ENCODE results near the gene TBC1D16.
A peak's percentile ranks its signal among the peaks of the same experiment; 100 is the strongest.

The TBC1D16 gene
- total RNA-seq: 20.6 to 54.0 (median 33.3) reads per million in 18 experiments

- no peak for DNase-seq
Measured at GRCh38 chr17:80035687-80035936, at the start of gene TBC1D16. Gene TBC1D16, minus strand, starts transcription at chr17:80035872. Its CDS starts 22,325 bp downstream, at chr17:80013547.

GRCh38 chr17:80084773-80085172 is 49.1 kb upstream of the TBC1D16 start:
- DNase-seq: no peak

GRCh38 chr17:80083136-80083661 is 47.5 kb upstream of the TBC1D16 start:
- no peak for DNase-seq

GRCh38 chr17:80082403-80083135 is 46.9 kb upstream of the TBC1D16 start:
- DNase-seq: peak; percentile 70 to 86

DNA sequence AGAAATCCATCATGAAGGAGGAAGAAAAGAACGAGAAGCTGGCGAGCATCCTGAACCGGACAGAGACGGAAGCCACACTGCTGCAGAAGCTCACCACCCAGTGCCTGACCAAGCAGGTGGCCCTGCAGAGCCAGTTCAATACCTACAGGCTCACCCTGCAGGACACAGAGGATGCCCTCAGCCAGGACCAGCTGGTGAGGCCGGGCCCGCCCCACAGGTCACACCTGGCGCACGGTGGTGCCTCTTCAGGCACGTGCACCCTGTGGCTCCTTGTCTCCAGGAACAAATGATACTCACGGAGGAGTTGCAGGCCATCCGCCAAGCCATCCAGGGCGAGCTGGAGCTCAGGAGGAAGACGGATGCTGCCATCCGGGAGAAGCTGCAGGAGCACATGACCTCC is 45.9 kb upstream of the TBC1D16 start:
- no peak for DNase-seq

- DNase-seq: no peak
Measured at GRCh38 chr17:80080081-80080480, 44.4 kb upstream of the TBC1D16 start.

DNA sequence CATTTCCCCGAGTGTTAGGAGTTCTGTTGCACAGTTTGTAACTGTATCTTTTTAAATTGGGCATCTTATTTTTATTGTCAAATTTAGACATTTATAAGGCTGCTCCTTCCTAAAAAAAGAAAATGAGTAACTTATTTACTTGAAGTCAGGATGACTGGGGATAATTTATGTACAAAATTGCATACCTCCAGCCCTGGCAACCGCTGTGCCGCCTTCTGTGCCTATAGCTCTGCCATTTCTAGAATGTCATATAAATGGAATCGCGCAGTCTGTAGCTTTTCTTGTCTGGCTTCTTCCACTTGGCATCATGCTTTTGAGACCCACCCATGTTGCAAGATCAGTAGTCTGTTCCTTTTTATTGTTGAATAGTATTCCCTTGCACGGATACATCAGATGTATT is 36.7 kb upstream of the TBC1D16 start:
- no peak for DNase-seq

DNA sequence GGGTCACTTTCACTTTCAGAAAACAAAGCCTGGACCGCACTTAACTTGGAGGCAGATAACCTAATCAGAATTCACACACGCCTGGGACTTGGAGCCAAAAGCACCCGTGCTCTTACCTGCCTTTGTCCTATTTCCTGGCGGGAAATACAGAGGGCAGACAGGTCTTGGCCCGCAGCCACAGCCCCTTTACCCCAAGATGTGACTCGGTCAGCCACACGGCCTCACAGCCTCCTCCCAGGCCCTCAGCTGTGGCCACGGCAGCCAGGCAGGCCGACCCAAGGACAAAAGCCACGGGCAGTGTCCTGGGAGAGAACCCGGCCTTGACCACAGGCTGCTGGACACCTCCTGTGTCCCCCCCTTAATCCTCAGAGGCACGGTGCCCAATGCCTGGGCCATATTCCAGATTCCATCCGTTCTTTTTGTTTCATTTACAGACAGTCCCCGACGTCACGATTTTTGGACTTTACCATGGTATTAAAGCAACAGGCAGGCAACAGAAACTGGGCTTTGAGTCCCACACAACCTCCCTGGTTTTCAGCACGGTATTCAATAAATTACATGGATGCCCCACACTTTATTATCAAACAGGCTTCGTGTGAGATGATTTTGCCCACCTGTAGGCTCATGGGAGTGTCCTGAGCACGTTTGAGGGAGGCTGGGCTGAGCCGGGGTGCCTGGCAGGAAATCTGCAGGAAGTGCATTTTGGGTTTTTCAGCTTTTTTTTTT is 35.6 kb upstream of the TBC1D16 start:
- DNase-seq: no peak

DNA sequence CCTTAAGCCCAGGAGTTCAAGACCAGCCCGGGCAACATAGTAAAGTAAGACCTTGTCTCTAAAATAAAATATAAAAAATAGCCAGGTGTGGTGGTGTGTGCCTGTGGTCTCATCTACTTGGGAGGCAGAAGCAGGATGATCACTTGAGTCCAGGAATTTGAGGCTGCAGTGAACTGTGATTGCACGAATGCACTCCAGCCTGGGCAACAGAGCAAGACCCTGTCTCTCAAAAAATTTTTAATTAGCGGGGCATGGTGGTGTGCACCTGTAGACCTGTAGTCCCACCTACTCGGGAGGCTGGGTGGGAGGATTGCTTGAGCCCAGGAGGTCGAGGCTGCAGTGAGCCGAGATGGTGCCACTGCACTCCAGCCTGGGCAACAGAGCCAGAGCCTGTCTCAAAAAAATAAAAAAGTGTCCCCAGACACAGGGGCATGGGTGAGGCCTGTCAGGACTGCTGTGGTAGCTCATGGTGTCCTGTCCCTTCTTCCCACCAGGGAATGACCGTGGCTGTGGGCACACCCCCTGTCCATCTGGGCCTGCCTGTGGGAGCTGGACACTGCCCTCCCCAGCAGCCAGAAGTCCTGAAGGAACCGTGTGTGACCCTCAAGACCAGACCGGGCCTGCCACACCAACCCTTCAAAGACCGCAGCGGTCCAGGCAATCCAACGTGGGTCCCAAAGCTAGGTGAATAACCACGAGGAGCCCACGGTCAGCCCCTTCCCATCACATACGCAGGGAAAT is 34.9 kb upstream of the TBC1D16 start:
- DNase-seq: no peak

GRCh38 chr17:80068301-80069222 is 32.9 kb upstream of the TBC1D16 start:
- no peak for DNase-seq

DNA sequence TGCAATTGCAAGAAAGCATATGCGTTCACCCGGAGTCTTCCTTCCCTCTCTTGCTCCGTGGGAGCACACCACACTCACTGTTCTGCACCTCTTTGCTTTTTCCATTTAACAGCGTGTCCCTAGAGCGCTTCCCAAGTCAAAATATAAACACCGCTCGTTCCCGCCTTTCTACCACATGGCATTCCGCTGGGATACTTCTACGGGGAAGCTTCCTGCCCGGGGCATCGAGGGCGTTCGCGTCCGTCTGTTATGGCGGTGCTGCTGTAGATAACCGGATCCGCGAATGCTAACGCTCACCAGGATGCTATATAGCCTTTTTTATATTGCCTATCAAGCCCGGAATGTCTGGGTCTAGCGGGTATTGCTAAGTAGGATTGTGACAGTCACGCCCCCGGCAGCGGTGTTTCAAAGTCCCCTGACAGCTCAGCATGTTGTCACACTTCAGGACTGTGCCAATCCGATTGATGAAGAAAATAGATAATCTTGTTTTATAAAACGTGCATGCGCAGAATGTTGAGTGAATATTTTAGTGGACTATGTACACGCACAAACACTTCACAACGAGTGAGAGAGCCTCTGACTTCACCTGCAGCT is 31.8 kb upstream of the TBC1D16 start:
- no peak for DNase-seq

- no peak for DNase-seq
Measured at GRCh38 chr17:80065478-80066170, 30.0 kb upstream of the TBC1D16 start.

- DNase-seq: no peak
Measured at GRCh38 chr17:80064696-80065095, 29.0 kb upstream of the TBC1D16 start.

DNA sequence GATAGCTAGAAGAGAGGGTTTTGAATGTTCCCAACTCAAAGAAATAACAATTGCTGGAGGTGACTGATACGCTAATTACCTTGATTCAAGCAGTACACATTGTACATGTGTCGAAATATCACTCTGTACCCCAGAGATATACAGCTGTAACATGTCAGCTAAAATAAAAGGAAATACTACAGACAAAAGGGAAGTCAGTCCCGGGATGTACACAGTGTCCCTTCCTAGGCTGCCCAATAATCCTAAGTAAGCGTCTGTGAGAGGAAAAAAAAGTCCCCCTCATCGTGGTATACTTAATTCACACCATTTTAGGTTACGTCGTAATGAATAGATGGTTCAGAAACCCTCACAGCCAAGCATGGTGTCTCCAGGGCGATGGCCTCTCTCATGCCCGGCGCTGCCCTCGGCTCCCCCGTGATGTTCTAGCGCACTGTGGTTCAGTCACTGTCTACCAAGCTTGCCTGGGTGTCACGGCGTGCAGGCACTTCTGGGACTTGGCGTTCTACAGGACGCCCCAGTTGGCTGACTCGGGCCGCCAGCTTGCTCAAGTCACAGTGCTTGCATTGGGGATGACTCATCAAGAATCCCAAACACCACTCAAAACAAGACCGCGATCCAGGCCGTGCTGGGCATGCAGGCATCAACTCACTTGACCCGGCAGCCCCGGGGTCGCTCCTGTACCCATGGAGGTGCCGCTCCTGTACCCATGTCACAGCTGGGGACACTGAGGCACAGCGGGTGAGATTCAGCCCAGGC is 28.3 kb upstream of the TBC1D16 start:
- DNase-seq: peak; percentile 43 to 62

- no peak for DNase-seq
Measured at GRCh38 chr17:80061421-80061820, 25.7 kb upstream of the TBC1D16 start.

DNA sequence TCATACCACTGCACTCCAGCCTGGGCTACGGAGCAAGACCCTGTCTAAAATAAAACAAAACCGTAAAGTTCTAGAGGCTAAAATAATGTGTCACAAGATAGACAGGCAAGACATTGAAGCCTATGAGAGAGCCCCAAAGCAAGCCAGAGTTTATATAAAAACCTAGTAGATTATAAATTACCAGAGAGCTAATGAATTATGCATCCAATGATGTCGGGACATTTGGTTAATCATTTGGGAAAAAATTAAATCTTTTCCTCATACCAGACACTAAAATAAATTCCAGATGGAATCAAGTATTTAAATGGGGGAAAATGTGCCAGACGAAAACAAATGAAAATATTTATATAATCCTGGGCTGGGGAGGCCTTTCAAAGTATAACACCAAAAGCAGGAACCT is 25.0 kb upstream of the TBC1D16 start:
- no peak for DNase-seq

GRCh38 chr17:80058311-80058955 is 22.8 kb upstream of the TBC1D16 start:
- DNase-seq: no peak

DNA sequence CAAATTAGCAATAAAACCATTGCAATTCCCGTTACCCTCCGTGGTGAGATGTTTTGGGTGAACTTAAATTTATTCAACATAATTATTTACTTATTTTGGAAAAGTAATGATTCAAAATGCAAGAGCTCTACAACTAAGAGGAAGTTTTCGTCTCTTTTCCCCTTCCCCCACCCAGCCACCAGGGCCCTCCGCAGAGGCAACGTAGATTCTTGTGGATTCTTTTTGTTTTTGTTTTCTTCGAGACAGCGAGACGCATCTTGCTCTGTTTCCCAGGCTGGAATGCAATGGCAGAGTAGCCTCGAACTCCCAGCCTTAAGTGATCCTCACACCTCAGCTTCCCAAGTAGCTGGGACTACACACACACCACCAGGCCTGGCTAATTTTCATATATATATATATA is 19.9 kb upstream of the TBC1D16 start:
- no peak for DNase-seq

DNA sequence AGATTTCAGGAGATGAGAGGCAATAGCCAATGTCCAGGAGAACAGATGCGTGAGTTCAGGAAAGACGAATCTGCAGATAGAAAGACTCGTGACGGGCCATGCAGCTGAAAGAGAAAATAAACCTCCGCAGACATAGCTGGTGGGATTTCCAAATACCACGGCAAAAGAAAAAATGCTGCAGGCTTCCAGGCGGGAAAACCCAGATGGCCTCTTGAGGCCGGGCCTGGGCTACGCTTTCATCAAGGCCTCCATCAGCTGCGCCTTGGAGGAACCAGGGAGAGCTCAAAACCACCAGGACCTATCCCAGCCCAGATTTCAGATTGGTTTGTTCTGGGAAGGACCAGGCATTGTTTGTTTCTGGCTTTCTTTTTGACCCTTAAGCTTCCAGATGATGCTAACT is 17.4 kb upstream of the TBC1D16 start:
- no peak for DNase-seq

DNA sequence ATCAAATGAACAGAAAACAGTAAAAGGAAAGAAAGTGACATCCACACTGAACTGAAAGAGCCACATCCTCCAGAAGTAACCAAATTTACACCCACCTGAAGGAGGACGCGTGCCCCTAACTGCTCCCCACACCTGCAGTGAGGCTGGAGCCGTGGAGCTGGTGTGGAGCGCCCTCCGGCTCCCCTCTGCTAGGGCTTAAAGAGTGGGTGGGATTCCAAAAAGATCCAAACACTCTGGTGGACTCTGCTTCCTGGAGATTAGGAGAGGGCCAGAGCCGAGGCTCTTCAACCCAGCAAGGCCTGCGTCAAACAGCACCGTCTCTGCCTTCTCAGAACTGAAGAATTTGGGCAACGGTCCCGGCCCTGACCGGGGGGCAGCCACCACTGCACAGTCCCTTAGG is 16.0 kb upstream of the TBC1D16 start:
- DNase-seq: no peak
